ENCODE data around the gene ALDH2. TPM values are rescaled to one million over a fixed set of nuclear protein-coding genes. Genes with fewer than 3 reads are reported as not detected.
A peak's percentile ranks its signal among the peaks of the same experiment; 100 is the strongest.

ALDH2 gene
- total and polyA plus RNA-seq, 9 of the 15 experiments (the other 6 are each of a cell fraction or from before 2014, with no cell fraction given) = 1.9 to 22.5 (median 12.2) TPM

- TF ChIP-seq TCFL5 (CRISPR knock-in tag; conservative IDR thresholded peaks at IDR 0.05) (no peak), ESRRB (CRISPR knock-in tag; IDR thresholded peaks at IDR 0.05; ENCODE audit: borderline replicate concordance) (no peak), ZNF507 (tag; conservative IDR thresholded peaks at IDR 0.05) (no peak), ZNF347 (CRISPR knock-in tag; IDR thresholded peaks at IDR 0.05; ENCODE audit: low read depth) (no peak), CREB3 (tag; conservative IDR thresholded peaks at IDR 0.05; ENCODE audit: low read depth) (no peak; the same call in 1 of the 2 replicates), RBM15 (IDR thresholded peaks at IDR 0.05; ENCODE audit: insufficient read depth, low read length) (no peak), ZBTB11 (CRISPR knock-in tag; IDR thresholded peaks at IDR 0.05) (peak in 1 of 3 experiments; percentile 16; a peak in 1 of 6 replicates), POLR2A (conservative IDR thresholded peaks at IDR 0.05) (peak; percentile 83), SETDB1 (IDR thresholded peaks at IDR 0.05; ENCODE audit: low read length) (no peak), RFX5 (IDR thresholded peaks at IDR 0.05; ENCODE audit: low read depth, low read length) (peak; percentile 69; the same call in 1 of the 2 replicates), GTF2E2 (tag; IDR thresholded peaks at IDR 0.05) (peak; percentile 77; the same call in 1 of the 2 replicates), GABPB2 (CRISPR knock-in tag; conservative IDR thresholded peaks at IDR 0.05) (no peak), TBL1XR1 (IDR thresholded peaks at IDR 0.05; ENCODE audit: low read length in 2 of 2) (peak; percentile 32 to 88; a peak in 3 of 4 replicates), MIER1 (IDR thresholded peaks at IDR 0.05; ENCODE audit: low read depth) (no peak), KLF6 (CRISPR knock-in tag; IDR thresholded peaks at IDR 0.05; ENCODE audit: borderline replicate concordance) (peak; percentile 51; the same call in 1 of the 2 replicates), CBFA2T3 (IDR thresholded peaks at IDR 0.05) (peak; percentile 23; the same call in 1 of the 2 replicates), ZNF644 (tag; IDR thresholded peaks at IDR 0.05; ENCODE audit: low read depth) (no peak), ZNF444 (CRISPR knock-in tag; IDR thresholded peaks at IDR 0.05) (no peak), THRB (CRISPR knock-in tag; conservative IDR thresholded peaks at IDR 0.05) (no peak), POLR3G (IDR thresholded peaks at IDR 0.05; ENCODE audit: extremely low read depth, insufficient read length, insufficient replicate concordance) (no peak), BMI1 (IDR thresholded peaks at IDR 0.05; ENCODE audit: low read length) (no peak; the same call in 1 of the 2 replicates), PKNOX1 (IDR thresholded peaks at IDR 0.05) (no peak)
Observed at GRCh38 chr12:111841750-111842555, 75.2 kb downstream of the ALDH2 start, which contains the start of gene MAPKAPK5 (continued).

All from K562 (cell line).